K562 (cell line): ENCODE measurements around the gene TNNT2. TPM values are rescaled to one million over a fixed set of nuclear protein-coding genes. Genes with fewer than 3 reads are reported as not detected.

Experiments
- ATAC-seq: fragments of 200-7000 bp; cut with Tn5 transposase; 3 replicates; pipeline ENCODE4 v1.9.1; 2020; ENCODE audit warnings: moderate library complexity
- BruUV-seq: library from RNA; stranded (reverse); fragments of 400-500 nt; replicated peaks from 2 replicates; lab custom pipeline; 2021; lab: Mats Ljungman, UMichigan
- CTCF ChIA-PET: fragments of 300-600 bp; formaldehyde crosslinking; extraction: SDS; loops from one replicate; lab custom pipeline; 2021; ENCODE audit warnings: low intra/inter-chr PET ratio; lab: Yijun Ruan, JAX
- POLR2A ChIA-PET: fragments of 300-600, 350-650 bp; sonication (Branson Sonifier 250); formaldehyde crosslinking; extraction: SDS; loops from one replicate; lab custom pipeline; 2021; ENCODE audit warnings: antibody characterized with exemption, inconsistent platforms; lab: Yijun Ruan, JAX
- DNase-seq, 4 experiments: peaks; one replicate each; pipeline versions ENCODE4 v3.0.0 to v3.0.0-alpha.2; 2011 to 2018; ENCODE audit warnings: low spot score in 3 of 4, mixed read lengths in 3 of 4; ENCODE audit errors: extremely low read depth in 1 of 4
- FAIRE-seq: peaks from 2 replicates; lab custom pipeline; 2011; peaks lifted over from hg19 to GRCh38; lab: Jason Lieb, UNC
- H2AFZ ChIP-seq: 2 replicates; pipeline ENCODE4 v1.6.0; 2011; ENCODE audit warnings: low read depth, low read length, control low read depth, inconsistent platforms
- H3K27ac ChIP-seq: fragments of 200-600 bp; 3 replicates; pipeline ENCODE4 v1.8.0; 2011; ENCODE audit warnings: low read depth, mild to moderate bottlenecking, control low read depth, inconsistent platforms, low read length, moderate library complexity, mixed read lengths; ENCODE audit errors: extremely low read depth
- H3K27me3 ChIP-seq, 2 experiments: fragments of 300-600 bp in 1 of 2; 2 replicates in 1 of 2; 3 replicates in 1 of 2; pipeline versions ENCODE4 v1.6.0 to v1.8.0; 2011; ENCODE audit warnings: inconsistent platforms in 2 of 2, low read length in 2 of 2, mild to moderate bottlenecking in 1 of 2, mixed read lengths in 1 of 2, moderate library complexity in 1 of 2; ENCODE audit not compliant: control insufficient read depth in 2 of 2, insufficient read depth in 2 of 2
- H3K36me3 ChIP-seq: fragments of 300-600 bp; 3 replicates; pipeline ENCODE4 v1.8.0; 2011; ENCODE audit warnings: mild to moderate bottlenecking, low read length, inconsistent platforms; ENCODE audit not compliant: control insufficient read depth, insufficient read depth
- H3K4me1 ChIP-seq, 2 experiments: fragments of 200-600 bp in 1 of 2; replicated peaks in 1 of 2; 2 replicates in 1 of 2; 3 replicates in 1 of 2; pipeline versions ENCODE4 v1.5.1 to v1.8.0; 2011; ENCODE audit warnings: inconsistent platforms in 2 of 2, low read length in 2 of 2, mild to moderate bottlenecking in 1 of 2, mixed read lengths in 1 of 2, moderate library complexity in 1 of 2; ENCODE audit not compliant: control insufficient read depth in 2 of 2, insufficient read depth in 2 of 2
- H3K4me2 ChIP-seq: 2 replicates; pipeline ENCODE4 v1.6.1; 2011; ENCODE audit warnings: low read length, control low read depth, inconsistent platforms, mixed read lengths; ENCODE audit not compliant: insufficient read depth
- H3K4me3 ChIP-seq: fragments of 200-600 bp; sonication (generic), shearing (Covaris generic); 2 replicates; pipeline ENCODE4 v1.5.1; 2016; ENCODE audit warnings: control low read depth, inconsistent platforms
- H3K79me2 ChIP-seq: fragments of 200-600 bp; 3 replicates; pipeline ENCODE4 v1.8.0; 2011; ENCODE audit warnings: low read length, inconsistent platforms; ENCODE audit not compliant: control insufficient read depth, insufficient read depth
- H3K9ac ChIP-seq, 2 experiments: 2 replicates each; pipeline versions ENCODE4 v1.6.0 to v1.6.1; 2011; ENCODE audit warnings: low read depth in 2 of 2, low read length in 2 of 2, control low read depth in 1 of 2, inconsistent platforms in 1 of 2, mild to moderate bottlenecking in 1 of 2, mixed read lengths in 1 of 2; ENCODE audit not compliant: insufficient read depth in 1 of 2
- H3K9me1 ChIP-seq: one replicate; pipeline ENCODE4 v1.6.0; 2011; ENCODE audit warnings: inconsistent platforms, mild to moderate bottlenecking, low read length, moderate library complexity; ENCODE audit not compliant: control insufficient read depth, insufficient read depth
- H3K9me3 ChIP-seq: replicated peaks from 2 replicates; pipeline ENCODE4 v1.5.1; 2011; ENCODE audit warnings: low read depth, low read length, inconsistent platforms; ENCODE audit not compliant: control insufficient read depth, insufficient read depth
- H4K20me1 ChIP-seq: replicated peaks from 2 replicates; pipeline ENCODE4 v1.6.1; 2011; ENCODE audit warnings: low read length, inconsistent platforms, mixed read lengths; ENCODE audit not compliant: control insufficient read depth, insufficient read depth
- ELF4 ChIP-seq: fragments of 450-650 bp; formaldehyde crosslinking; IDR thresholded peaks from 2 replicates; pipeline ENCODE4 v1.4.0; 2022; ENCODE audit warnings: missing genetic modification characterization
- ELK3 ChIP-seq: fragments of 450-650 bp; formaldehyde crosslinking; IDR thresholded peaks from 2 replicates; pipeline ENCODE4 v1.4.0; 2020; ENCODE audit warnings: mild to moderate bottlenecking
- EP400 ChIP-seq: fragments of 450-650 bp; IDR thresholded peaks from 2 replicates; pipeline ENCODE4 v1.6.1; 2017; ENCODE audit warnings: antibody characterized with exemption, mild to moderate bottlenecking, moderate library complexity
- HNRNPK ChIP-seq: fragments of 200-400 bp; formaldehyde crosslinking; IDR thresholded peaks from one replicate; pipeline ENCODE4 v1.6.1; 2018; ENCODE audit warnings: mild to moderate bottlenecking, low read depth, low read length; ENCODE audit not compliant: poor library complexity, severe bottlenecking
- KHSRP ChIP-seq: fragments of 450-650 bp; IDR thresholded peaks from 2 replicates; pipeline ENCODE4 v1.6.1; 2017
- MXD1 ChIP-seq: fragments of 250-450 bp; sonication (Bioruptor Pico); IDR thresholded peaks from 2 replicates; pipeline ENCODE4 v1.8.0; 2021; ENCODE audit warnings: borderline replicate concordance, mild to moderate bottlenecking, moderate library complexity; ENCODE audit not compliant: poor library complexity, severe bottlenecking
- NFIC ChIP-seq: fragments of 450-650 bp; IDR thresholded peaks from 2 replicates; pipeline ENCODE4 v1.6.1; 2017; ENCODE audit warnings: mild to moderate bottlenecking, inconsistent platforms
- OTX1 ChIP-seq: fragments of 450-650 bp; formaldehyde crosslinking; IDR thresholded peaks from 2 replicates; pipeline ENCODE4 v1.4.0; 2022; ENCODE audit warnings: mild to moderate bottlenecking
- POLR2A ChIP-seq: fragments of 450-650 bp; conservative IDR thresholded peaks from 2 replicates; pipeline ENCODE4 v1.6.1; 2016
- RBFOX2 ChIP-seq: fragments of 200-400 bp; formaldehyde crosslinking; IDR thresholded peaks from 2 replicates; pipeline ENCODE4 v1.6.1; 2017; ENCODE audit warnings: low read depth, mild to moderate bottlenecking, low read length, moderate library complexity
- ZC3H8 ChIP-seq: fragments of 450-650 bp; IDR thresholded peaks from 2 replicates; pipeline ENCODE4 v1.6.1; 2017
- ZNF717 ChIP-seq: fragments of 250-450 bp; sonication (Bioruptor Pico); IDR thresholded peaks from 2 replicates; pipeline ENCODE4 v1.5.0; 2021
- WGBS: fragments of 100-300 bp; shearing (Covaris generic); methylation state at CpG from one replicate; pipeline ENCODE4 v1.1.6; 2016; ENCODE audit warnings: low coverage, mixed read lengths; ENCODE audit not compliant: insufficient coverage; ENCODE audit errors: missing lambda C conversion rate; 5-methylcytosine and 5-hydroxymethylcytosine counted together
- in situ Hi-C: fragments of 300-500 bp; cut with MboI; formaldehyde crosslinking; loops from 4 replicates; pipeline ENCODE4 v1.15.0; 2018; ENCODE audit warnings: inconsistent platforms, mixed read lengths
- intact Hi-C: fragments of 100-400 bp; cut with micrococcal nuclease; formaldehyde crosslinking; loops from 2 replicates; pipeline ENCODE4 v1.14.2; 2022
- polyA plus RNA-seq, 8 experiments: library from polyadenylated mRNA; depleted of rRNA in 4 of 8; stranded (reverse) in 5 of 8; unstranded in 3 of 8; fragments of >200 nt; fragmentation: Nextera tagmentation in 2 of 8; fragmentation: Illumina TruSeq in 1 of 8; extraction: Ambion mirVana in 2 of 8; extraction: Trizol in 1 of 8; gene quantifications; 2 replicates each; pipeline versions ENCODE4 v1.2.1 to v1.2.3, GENCODE V29; 2011 to 2014; ENCODE audit warnings: inconsistent platforms in 1 of 8, missing spikeins in 1 of 8
- total RNA-seq, 7 experiments: library from RNA; depleted of rRNA in 6 of 7; stranded (reverse); fragments of >200 nt in 6 of 7; fragmentation: Illumina TruSeq in 2 of 7; extraction: Trizol in 2 of 7; gene quantifications; 2 replicates each; pipeline versions ENCODE4 v1.2.1 to v1.2.3, GENCODE V29; 2011 to 2021; ENCODE audit warnings: low replicate concordance in 1 of 7

TNNT2 gene
- total and polyA plus RNA-seq, 9 of the 15 experiments (the other 6 are each of a cell fraction or from before 2014, with no cell fraction given), result not detected

- H3K27me3 ChIP-seq, result peaks cover 47 to 60% of the 10 kb centered on the region in 2 experiments; a peak in 4 of 5 replicates
- DNase-seq (no peak), FAIRE-seq (no peak), ATAC-seq (no peak)
- H2AFZ ChIP-seq, result no peak overlapping the region
- TF ChIP-seq EP400, result no peak
- no peak for TF ChIP-seq ELK3 (CRISPR knock-in tag)
- TF ChIP-seq ZNF717, result no peak
- TF ChIP-seq ELF4, result no peak
- no peak overlapping the region for H3K4me3 ChIP-seq
- peaks cover 12% of the 10 kb centered on the region for H3K9me1 ChIP-seq
- no peaks in the 10 kb centered on the region for H3K9me3 ChIP-seq
- no peak overlapping the region for H3K9ac ChIP-seq
- H3K27ac ChIP-seq, result no peak overlapping the region
- H3K4me1 ChIP-seq, result no peaks in the 10 kb centered on the region
- no peaks in the 10 kb centered on the region for H3K36me3 ChIP-seq
- no peak overlapping the region for H3K4me2 ChIP-seq
- BruUV-seq, result no TSS peak
- ChIA-PET POLR2A (interaction anchor here (0.8 kb wide), 1 partner anchor 8 kb away, joined by 4 read pairs; no protein-coding TSS in a partner anchor), CTCF (no interaction called here)
- in situ Hi-C loops, result no loop called here
- no peaks in the 10 kb centered on the region for H3K79me2 ChIP-seq
- WGBS, result 0% methylated on average over 4 of the region's 4 CpGs
- H4K20me1 ChIP-seq, result peaks cover 8% of the 10 kb centered on the region; the same call in 1 of the 2 replicates
- intact Hi-C loops, result no loop called here
Observed at GRCh38 chr1:201419256-201419655, 41.8 kb upstream of the TNNT2 start.

- CTCF ChIA-PET, result no interaction called here
Observed at GRCh38 chr1:201418461-201418860, 41.0 kb upstream of the TNNT2 start.

More at GRCh38 chr1:201418461-201418860, 41.0 kb upstream of the TNNT2 start:
- H3K27ac ChIP-seq, result no peak overlapping the region
- no TSS peak for BruUV-seq
- H4K20me1 ChIP-seq, result peaks cover 8% of the 10 kb centered on the region; the same call in 1 of the 2 replicates
- 3% methylated on average over 3 of the region's 3 CpGs for WGBS
- no peak overlapping the region for H2AFZ ChIP-seq
- no peak for FAIRE-seq
- H3K4me3 ChIP-seq, result no peak overlapping the region
- no peak for DNase-seq
- H3K9me3 ChIP-seq, result no peaks in the 10 kb centered on the region
- H3K36me3 ChIP-seq, result no peaks in the 10 kb centered on the region
- H3K9ac ChIP-seq, result no peak overlapping the region
- ATAC-seq, result no peak
- POLR2A ChIA-PET, result interaction anchor here (0.6 to 0.7 kb wide), 2 partner anchors 18 to 1527 kb away, joined by 3 read pairs; no protein-coding TSS in a partner anchor
- no peaks in the 10 kb centered on the region for H3K4me1 ChIP-seq
- no peak for TF ChIP-seq RBFOX2
- TF ChIP-seq POLR2A, result no peak
- TF ChIP-seq HNRNPK, result no peak
- TF ChIP-seq ZC3H8, result no peak
- no peak for TF ChIP-seq NFIC
- TF ChIP-seq OTX1, result no peak
- TF ChIP-seq KHSRP, result no peak
- no peak for TF ChIP-seq MXD1
- H3K9me1 ChIP-seq, result peaks cover 12% of the 10 kb centered on the region
- intact Hi-C loops (no loop called here), in situ Hi-C loops (no loop called here)
- peaks cover 47 to 60% of the 10 kb centered on the region in 2 experiments; a peak in 4 of 5 replicates for H3K27me3 ChIP-seq
- no peak overlapping the region for H3K4me2 ChIP-seq
- no peaks in the 10 kb centered on the region for H3K79me2 ChIP-seq
